T-helper 1 cell treated with Interleukin-12 subunit alpha and Interleukin-12 subunit beta and Interleukin-4 antibody, amounts not matched to agents 30 ng/mL and 1 ng/mL, for 36 hours (primary cell): Measurements from ENCODE around the gene GORASP2. TPM values are rescaled to one million over a fixed set of nuclear protein-coding genes. Genes with fewer than 3 reads are reported as not detected.

Source experiments
- intact Hi-C: fragments of 100-400 bp; cut with micrococcal nuclease; formaldehyde crosslinking; loops from one replicate; pipeline ENCODE4 v1.15.1; 2024
- total RNA-seq: library from RNA; stranded (reverse); gene quantifications from 2 replicates; pipeline ENCODE4 v1.2.3, GENCODE V29; 2022

The GORASP2 gene
- total RNA-seq, 1 donor from 2014 or later, result 81.4 TPM

DNA sequence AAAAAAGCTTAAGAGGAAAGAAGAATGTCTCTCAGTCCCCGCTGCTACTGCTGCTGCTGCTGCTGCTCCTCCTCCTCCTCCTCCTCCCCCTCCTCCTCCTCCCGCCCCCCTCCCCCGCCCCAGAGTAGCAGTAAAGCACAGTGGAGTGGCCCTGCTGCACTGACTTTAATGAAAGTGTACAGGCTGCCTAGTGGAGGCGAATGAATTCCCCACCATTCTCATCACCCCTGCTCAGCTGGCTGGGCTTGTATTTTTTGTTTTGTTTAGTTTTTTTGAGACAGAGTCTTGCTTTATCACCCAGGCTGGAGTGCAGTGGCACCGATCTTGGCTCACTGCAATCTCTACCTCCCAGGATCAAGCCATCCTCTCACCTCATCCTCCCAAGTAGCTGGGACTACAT, 34.3 kb downstream of the GORASP2 start:
- intact Hi-C loops, result no loop called here

DNA sequence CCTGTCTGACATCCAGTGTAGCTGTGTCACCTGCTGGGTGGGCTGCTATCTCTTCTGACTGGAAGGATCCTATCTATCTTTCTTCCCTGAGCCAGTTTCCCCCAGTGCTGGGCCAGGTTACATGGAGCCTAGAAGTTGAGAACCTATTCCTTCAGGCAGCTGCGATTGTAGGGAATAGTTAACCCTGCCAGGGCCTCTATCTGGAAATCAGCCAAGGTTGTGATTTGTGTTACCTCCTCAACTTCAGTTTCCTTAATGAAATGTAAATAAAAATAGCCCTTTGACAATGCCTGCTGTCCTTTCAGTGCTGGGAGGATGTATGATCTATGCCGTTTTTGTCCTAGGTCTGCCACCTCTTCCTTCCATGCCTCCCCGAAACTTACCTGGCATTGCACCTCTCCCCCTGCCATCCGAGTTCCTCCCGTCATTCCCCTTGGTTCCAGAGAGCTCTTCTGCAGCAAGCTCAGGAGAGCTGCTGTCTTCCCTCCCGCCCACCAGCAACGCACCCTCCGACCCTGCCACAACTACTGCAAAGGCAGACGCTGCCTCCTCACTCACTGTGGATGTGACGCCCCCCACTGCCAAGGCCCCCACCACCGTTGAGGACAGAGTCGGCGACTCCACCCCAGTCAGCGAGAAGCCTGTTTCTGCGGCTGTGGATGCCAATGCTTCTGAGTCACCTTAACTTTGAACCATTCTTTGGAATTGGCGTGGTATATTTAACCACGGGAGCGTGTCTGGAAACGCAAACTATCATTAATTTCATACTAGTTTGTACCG, 36.6 kb downstream of the GORASP2 start:
- intact Hi-C loops, result no loop called here

DNA sequence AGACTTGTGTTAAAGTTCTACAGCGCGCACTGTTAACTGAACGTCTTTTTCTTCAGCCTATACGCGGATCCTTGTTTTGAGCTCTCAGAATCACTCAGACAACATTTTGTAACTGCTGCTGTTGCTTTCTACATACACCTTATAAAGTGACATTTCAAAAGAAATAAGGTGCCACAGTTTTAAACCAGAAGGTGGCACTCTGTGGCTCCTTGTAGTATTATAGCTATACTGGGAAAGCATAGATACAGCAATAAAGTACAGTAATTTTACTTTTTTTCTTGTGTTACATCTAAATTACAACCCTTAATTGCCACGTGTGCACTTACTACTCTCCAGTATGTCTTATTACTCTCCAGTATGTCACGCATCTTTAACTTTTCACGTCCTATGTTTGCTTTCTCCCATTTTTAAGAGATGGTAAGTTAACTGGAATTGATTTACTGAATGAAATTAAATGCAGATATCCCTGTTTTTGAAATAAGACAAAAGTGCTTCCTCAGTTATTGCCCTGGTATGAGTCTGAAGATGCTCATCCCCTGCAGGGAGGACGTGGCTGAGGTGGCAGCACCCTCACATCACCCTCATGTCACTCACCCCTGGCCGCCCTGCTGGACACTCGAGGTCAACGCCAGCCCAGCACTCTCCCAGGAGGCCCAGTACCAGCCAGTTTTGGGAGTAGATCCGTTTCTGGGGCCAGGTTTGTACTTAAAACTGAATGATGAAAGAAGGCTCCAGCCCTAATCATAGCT, 37.8 kb downstream of the GORASP2 start:
- intact Hi-C loops, result no loop called here

DNA sequence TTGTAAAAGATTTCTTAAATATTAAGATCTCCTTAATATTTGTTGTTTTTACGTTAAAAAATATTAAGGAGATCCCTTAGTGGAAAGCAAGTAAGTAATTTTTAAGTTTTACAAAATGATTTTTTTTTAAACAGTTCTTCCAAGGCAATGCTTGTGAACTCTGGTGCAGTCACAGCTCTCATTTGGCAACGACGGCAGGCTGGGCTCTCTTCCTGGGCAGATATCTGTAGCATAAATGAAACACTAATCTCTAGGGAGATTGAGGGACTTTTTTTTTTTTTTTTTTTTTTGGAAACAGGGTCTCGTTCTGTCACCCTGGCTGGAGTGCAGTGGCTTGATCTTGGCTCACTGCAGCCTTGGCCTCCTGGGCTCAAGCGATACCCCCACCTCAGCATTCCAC, 38.5 kb downstream of the GORASP2 start:
- intact Hi-C loops, result no loop called here

DNA sequence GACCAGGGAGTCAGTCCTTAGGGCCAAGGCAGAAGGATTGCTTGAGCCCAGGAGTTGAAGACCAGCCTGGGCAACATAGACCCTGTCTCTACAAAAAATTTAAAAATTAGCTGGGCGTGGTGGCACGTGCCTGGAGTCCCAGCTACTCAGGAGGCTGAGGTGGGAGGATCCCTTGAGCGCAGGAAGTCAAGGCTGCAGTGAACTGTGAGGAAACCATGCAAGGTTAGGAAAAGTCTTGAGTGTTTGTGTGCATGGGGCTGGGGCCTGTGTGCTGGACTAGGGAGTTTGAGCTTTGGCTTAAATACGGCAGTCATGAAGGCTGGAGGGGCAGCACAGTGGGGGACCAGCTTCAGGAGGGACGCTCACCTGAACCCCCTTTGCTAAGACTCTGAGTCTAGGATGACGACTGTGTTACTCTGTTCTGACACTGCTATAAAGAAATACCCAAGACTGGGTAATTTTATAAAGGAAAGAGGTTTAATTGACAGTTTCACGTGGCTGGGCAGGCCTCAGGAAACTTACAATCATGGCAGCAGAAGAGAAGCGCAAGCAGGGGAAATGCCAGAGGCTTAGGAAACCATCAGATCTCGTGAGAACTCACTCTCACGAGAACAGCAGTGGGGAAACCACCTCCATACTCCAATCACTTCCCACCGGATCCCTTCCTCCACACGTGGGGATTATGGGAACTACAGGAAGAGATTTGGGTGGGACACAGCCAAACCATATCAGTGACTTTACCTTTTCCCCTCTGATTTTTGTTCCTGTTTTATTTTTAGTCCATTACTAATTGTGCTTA, 39.4 kb downstream of the GORASP2 start:
- intact Hi-C loops, result no loop called here

DNA sequence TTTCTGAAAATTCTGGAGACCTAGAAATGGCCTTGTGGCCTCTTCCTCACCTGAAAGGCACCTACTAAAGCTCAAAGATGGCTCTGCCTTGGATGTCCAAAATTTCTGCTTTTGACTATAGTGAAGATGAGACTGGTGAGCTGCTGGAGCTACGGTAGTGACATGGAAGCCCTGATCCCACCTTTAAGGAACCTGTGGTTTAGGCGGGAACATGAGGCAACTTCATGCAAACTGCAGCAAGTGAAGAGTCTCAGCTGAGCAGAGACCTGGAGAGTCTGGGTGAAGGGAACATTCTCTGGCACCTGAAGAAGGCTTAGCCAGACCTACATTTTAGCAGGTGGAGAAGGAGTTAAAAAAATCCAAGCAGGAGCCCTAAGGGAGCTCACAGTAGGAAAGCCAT, 40.0 kb downstream of the GORASP2 start:
- intact Hi-C loops, result no loop called here

DNA sequence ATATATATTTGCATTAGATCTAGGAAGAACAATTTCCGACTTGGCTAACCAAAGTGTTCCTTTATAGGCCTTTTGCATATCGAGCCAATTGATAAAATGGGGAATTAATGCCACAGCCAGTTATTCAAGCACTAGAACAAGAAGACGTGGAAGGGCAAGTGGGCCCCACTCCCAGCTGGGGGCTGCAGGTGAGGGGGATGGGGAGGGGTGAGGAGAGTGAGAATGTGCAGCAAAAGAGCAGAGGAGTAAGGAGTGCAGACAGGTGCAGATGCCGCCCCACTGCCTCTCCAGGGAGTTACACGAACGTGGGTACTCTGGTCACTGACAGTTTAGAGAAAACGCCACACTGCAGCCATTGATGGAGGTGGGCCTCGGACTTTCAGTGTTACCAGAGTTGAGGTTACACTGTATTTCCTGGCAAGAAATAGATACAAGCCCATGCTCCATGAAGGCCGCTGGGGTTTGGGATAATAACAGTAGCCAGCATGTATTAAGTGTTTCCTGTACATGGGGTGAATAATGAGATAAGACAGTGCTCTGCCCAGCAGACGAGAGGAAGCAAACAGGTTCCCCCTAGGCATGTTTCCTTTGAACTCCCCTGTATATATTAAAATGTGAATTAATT, 40.9 kb downstream of the GORASP2 start:
- intact Hi-C loops, result loop anchor here (10.0 kb wide), 4 partner anchors 275 to 1495 kb away; partner anchors contain the start of gene CYBRD1

DNA sequence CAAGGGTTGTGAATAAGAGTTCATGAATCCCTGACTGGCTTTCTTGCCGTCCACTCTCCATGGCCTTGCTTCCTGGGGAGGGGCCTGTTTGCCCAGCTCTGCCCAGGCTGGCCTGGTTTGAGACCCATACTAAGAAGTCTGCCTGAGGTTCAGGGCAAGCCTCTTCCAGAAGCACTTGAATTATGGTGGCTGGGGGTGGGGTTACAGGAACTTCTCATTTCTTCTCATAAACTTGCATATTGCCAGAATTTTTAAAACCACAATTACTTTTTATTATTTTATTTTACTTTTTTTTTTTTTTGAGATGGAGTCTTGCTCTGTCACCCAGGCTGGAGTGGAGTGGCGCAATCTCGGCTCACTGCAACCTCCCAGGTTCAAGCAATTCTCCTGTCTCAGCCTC, 42.0 kb downstream of the GORASP2 start:
- intact Hi-C loops, result loop anchor here (10.0 kb wide), 4 partner anchors 274 to 1494 kb away; partner anchors contain the start of gene CYBRD1

DNA sequence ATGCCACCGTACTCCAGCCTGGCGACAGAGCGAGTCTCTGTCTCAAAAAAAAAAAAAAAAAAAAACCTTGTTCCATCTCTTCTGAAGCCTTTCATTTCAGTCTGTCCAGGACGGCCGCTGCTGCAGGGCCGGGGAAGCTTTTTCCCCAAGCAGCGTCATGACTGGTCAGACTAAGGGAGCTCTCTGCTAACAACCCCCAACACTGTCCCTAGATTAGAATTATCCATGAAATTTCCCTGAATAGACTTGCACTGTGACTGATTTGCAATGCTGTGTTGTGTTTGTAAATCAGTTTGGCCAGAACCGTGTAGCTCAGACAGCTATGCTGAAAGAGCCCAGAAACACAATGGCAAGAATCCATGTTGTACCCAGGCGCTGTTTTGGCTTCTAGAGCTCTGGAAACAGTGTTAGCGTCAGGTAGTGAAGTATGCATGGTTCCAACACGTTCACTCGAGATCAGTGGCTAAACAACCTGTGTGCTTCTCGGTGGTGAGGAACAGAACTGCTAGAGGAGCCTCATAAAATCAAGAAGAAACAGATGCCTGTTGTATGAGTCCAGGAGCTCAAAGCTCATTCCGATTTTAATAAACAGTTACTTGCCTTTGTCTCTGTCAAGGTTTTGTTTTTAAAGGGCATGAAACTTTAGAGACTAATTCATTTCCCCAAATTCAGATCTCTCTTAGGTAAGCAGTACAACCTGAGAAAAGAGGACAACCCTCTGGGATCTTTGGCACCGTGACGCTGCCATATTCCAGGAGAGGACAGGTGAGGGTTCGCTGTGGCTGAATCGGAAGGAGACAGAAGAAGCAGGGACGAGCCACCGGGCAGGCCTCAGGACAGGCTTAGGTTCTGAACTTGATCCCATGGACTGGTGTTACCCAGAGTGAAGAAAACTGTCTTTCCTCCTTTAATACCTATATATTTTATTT, 43.5 kb downstream of the GORASP2 start:
- intact Hi-C loops, result loop anchor here (1.0 to 10.0 kb wide), 12 partner anchors 42 to 1492 kb away; partner anchors contain the start of genes CYBRD1 and DCAF17

DNA sequence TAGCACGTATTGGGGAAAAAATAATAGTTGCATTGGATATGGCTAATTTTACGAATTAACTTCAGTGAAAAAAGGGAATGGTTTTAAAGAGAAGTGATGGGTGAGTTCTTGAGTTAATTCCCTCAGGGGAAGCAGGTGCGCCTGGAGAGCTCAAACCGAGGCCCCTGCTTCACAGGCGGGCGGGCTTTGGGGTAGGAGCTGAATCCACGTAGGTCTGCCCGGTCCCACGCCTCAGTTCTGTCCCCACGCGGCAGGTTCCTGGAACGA, 44.1 kb downstream of the GORASP2 start:
- intact Hi-C loops, result loop anchor here (1.0 to 10.0 kb wide), 12 partner anchors 43 to 1492 kb away; partner anchors contain the start of genes CYBRD1 and DCAF17

DNA sequence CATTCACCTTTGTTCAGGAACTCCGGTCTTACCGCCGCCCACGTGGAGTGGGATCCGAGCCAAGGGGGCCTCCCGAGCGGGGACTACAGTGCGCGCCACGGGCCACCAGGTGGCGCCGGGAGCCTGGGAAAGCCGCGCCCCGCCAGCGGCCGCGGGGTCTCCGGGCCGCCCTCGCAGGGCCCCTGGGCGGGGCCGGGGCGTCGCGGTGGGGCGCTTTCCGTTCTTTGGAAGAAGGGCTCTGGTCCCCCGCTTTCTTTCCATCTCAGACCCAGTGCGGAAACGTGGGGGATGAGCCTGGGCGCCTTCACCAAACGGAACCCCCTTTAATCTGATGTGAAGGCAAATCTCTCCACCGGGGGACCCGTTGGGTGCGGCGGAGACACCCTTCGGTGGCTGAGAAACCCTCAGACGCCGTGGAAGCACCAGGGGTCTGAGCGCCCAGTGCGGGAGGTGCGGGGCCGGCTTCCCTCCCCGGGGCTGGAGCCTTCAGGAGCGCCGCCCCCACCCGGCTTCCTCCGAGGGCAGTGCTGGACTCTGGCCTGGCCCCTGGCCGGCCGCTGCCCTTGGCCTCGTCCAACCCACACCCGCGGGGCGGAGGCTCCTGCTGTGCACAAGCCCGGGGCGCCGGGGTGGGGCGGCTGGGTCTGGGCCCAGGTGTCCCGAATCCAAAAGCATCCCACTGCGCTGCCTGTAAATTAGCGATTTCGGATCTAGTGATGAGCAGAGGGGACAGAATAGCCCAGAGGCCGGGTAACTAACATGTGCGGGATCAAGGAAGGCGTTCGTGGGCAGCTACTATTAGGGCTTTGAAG, 44.6 kb downstream of the GORASP2 start:
- intact Hi-C loops, result loop anchor here (1.0 to 10.0 kb wide), 12 partner anchors 43 to 1491 kb away; partner anchors contain the start of genes CYBRD1 and DCAF17

DNA sequence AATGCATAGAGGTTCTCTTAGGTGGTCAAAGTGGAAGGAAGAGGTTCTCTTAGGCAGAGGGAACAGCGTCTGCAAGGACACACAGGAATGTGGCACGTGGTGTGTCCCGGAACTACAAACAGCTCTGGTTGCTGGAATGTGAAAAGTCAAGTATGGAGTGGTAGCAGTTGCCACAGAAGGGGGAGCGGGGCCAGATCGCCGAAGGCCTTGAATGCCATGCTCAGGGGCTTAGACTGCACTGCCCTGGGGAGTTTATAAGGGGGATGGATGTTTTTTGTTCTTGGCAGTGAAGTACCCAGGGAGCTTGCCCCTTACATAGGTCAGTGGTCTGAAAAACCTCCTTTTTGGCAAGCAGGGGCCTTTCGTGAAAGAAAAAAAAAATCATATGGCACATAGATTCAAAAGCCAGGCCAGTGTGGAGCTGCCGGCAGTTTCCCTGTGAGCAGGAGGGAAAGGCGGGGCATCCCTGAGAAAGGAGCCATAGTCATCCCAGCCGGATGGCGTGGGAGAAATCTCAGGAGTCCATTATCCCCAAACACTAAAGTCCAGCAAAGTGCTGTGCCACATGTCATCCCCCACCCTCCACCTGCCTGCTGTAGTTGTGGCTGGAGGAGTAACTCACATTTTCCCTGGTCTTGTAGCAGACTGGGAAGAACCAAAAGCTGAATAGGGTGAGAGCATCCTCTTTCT, 45.4 kb downstream of the GORASP2 start:
- intact Hi-C loops, result loop anchor here (10.0 kb wide), 4 partner anchors 270 to 1490 kb away; partner anchors contain the start of gene CYBRD1

DNA sequence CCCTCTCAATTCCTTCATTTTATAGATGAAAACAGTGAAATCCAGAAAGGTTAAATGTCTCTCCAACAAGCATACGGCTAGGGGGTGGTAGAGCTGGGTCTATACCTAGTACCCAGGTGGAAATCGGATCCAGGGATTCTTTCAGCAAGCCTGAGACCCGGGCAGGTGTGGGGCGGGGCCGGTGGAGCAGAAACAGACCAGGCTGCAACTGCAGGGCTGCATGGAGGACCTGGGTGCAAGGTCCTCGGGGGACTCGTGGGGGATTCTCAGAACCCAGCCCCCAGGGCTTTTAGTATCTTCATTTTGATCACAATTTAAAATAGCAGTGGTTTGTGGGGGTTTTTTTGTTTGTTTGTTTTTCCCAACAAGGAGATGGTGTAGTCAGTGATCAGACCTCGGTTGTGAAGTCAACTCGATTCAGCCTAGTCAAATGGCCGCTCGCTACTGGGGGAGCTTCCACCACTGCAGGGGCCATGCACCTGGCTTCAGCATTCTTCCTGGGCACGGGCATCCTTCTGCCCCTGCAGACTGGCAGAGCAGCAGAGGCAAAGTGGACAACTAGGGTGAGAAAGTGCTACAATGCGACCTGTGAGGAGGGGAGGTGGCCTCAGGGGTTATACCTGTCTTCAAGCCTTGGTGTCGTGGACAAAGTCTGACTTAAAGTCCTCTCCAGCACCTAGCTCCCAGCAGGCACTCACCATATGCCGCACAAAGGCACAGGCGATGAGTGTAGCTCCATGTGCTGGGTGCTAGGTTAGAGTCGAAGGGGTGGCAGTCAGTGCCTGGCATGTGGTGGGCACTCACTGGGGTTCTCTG, 46.3 kb downstream of the GORASP2 start:
- intact Hi-C loops, result loop anchor here (10.0 kb wide), 4 partner anchors 269 to 1489 kb away; partner anchors contain the start of gene CYBRD1

DNA sequence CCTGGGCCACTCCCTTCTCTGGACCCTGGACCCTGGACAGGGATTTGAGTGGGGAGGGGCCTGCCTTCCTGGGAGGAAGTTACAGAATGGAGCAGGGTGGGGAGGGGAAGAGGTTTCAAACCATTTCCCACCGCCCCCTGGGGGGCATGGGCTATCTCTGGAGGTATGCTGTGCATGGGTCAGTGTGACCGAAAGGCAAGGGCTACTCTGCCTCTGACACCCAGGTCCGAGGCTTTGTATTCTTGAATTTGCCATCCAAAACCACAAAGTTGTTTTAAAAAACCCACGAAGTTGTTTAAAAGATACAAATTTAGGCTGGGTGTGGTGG, 46.9 kb downstream of the GORASP2 start:
- intact Hi-C loops, result loop anchor here (10.0 kb wide), 4 partner anchors 269 to 1489 kb away; partner anchors contain the start of gene CYBRD1

DNA sequence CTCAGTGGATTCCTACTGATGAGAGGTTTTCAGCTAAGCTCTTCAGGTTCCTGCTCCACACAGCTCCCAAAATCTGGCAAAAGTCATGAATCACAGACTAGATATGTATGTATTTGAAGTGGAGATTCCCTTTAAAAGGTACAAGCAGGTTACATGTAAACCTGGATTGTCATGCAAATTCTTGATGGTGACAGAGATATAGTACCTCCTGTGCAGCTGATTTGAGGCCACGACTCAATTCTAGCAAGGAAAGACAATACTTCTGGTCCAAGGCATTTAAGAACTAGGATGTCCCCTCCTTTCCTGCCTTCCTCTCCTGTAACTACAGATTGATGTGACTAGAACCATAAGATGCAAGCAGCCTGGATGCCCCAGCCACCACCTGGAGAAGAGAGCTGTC, 55.0 kb downstream of the GORASP2 start:
- intact Hi-C loops, result no loop called here

DNA sequence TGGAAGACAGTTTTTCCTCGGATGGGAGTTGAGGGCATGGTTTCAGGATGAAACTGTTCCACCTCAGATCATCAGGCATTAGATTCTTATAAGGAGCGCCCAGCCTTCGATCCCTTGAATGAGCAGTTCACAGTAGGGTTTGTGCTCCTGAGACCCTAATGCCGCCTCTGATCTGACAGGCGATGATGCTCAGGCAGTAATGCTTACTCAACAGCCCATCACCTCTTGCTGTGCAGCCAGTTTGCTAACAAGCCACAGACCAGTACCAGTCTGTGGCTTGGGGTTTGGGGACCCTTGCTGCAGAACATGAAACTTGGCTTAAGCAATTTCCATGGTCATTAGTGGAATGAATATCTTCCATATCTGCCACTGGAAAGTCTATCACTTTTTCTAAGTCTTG, 56.4 kb downstream of the GORASP2 start:
- intact Hi-C loops, result no loop called here

DNA sequence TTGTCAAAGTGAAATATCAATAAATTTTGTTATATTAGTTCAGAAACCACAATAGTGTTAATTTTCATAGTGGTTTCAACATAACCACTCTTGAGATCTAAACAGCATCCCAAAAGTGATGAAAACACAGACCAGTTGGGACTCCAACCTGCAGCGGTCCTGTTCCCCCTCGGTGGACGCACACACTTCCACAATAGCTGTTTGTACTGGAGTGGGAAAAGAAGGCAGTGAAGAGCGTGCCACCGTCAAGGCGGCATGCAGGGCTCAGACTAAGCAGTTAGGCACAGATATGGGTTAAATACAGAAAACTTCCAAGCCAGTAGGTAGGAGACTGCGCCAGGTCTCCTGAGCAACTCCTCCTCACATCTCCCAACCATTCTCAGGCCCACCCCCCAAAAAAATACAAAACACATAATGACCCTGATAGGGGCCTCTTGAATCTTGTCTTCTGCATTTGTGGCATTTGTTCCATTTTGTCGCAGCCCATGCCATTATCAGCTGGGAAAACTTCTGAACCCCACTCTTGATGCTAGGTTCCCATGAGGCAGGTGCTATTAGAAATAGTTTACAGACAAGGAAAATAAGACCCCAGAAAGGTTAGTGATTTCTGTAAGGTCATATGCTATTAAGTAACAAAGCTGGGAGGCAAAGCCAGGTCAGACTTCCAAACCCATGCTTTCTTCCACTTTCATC, 57.7 kb downstream of the GORASP2 start:
- intact Hi-C loops, result no loop called here
